Measurements from ENCODE around the gene CSDE1.
A peak's percentile ranks its signal among the peaks of the same experiment; 100 is the strongest.

The CSDE1 gene

GRCh38 chr1:114750780-114751179, 7.0 kb downstream of the CSDE1 start:
- DNase-seq (ENCODE audit: low read depth in 3 of 3, low spot score in 1 of 3) = no peak

- no peak for DNase-seq (ENCODE audit: low read depth in 3 of 3, low spot score in 1 of 3)
Measured at GRCh38 chr1:114749835-114750234, 7.9 kb downstream of the CSDE1 start.

- no peak for DNase-seq (ENCODE audit: low read depth in 3 of 3, low spot score in 1 of 3)
Measured at GRCh38 chr1:114746450-114747121, 11.2 kb downstream of the CSDE1 start.

GRCh38 chr1:114745291-114745690, 12.5 kb downstream of the CSDE1 start:
- DNase-seq (ENCODE audit: low read depth in 3 of 3, low spot score in 1 of 3) = no peak

DNA sequence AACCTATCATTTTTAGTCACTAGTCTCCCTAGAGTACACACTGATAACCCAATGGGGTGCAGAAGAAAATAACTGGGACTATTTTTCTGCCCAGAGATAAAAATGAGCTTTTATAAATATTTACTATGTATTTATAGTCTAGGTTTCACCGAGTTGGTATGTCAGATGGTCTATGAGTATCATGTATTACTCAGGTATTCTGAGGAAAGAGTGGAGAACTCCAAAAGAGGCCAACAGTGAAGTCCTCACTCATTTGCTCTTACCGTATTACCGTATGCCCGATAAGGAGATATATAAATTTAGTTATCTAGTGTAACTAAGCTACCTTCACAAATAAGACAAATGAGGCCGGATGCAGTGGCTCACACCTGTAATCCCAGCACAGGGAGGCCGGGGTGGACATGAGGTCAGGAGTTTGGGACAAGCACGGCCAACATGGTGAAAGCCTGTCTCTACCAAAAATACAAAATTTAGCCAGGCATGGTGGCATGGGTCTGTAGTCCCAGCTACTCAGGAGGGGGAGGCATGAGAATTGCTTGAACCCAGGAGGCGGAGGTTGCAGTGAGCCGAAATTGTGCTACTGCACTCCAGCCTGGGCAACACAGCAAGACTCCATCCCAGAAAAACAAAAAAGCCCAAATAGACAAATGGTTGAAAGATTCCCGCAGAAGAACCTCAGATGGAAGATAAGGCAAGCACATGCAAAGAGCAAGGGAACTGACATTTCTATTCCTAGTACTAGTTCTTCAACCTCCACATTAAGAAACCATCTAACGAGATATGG, 15.6 kb downstream of the CSDE1 start:
- DNase-seq (ENCODE audit: low read depth in 3 of 3, low spot score in 1 of 3) = no peak

DNA sequence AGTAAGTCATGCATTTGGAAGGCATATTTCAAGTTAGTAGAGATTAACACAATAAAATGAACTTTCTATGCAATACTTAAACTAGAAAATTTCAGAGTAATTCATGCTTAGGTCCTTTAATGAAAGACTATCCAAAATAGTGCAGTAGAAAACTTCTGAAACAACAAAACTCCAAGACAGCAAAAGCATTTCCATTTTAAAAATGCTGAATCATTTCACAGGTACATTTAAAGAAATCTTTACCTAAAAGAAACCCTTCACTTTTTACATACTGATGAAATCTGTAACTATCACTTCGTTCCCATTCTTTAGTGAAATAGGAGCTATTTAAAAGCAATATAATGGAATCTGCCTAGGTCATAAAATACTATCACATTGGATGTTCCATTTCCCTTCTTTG, 17.5 kb downstream of the CSDE1 start:
- no peak for DNase-seq (ENCODE audit: low read depth in 3 of 3, low spot score in 1 of 3)

DNA sequence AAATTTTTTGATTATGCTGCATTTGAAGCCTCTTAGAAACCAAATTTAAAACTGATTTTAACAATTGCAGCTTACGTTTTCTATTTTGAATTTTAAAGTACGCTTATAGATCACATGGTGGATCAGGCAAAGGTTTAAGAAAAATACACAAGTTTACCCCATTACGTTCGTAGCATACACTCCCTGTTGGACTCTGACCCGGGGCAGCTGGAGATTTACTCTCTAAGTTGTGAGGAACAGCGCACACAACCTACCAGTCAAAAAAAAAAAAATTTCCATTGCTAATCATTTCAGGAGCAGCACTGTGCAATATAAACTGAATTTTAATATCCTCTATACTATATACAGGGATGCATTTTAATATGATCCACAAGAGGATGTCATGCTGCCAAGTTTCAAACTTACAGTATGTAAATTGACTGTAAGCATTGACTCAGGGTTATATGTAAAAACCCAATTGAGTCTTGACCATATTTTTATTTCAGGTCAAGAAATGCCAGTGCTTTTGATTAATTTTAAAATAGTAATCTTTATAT, 20.4 kb downstream of the CSDE1 start:
- no peak for DNase-seq (ENCODE audit: low read depth in 3 of 3, low spot score in 1 of 3)

DNA sequence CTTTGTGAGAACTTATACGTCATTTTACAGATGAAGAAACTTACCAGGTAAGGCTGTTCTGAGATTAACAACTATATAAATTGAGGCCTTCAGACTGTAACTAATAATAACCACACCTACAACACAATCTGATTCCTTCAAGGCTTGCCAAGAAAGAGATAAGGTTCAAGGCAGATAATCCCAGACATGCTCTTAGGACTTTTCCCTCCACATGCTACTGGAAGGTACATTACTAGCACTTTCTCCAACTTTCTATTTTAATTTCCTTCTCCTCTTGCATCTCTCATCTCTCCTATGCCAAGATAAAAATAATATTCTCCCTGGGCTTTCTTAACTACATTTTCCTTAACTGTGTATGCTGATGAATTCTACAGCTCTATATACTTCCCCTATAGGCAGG, 22.3 kb downstream of the CSDE1 start:
- no peak for DNase-seq (ENCODE audit: low read depth in 3 of 3, low spot score in 1 of 3)

- no peak for DNase-seq (ENCODE audit: low read depth in 3 of 3, low spot score in 1 of 3)
Measured at GRCh38 chr1:114729782-114730181, 28.0 kb downstream of the CSDE1 start.

- no peak for DNase-seq (ENCODE audit: low read depth in 3 of 3, low spot score in 1 of 3)
Measured at GRCh38 chr1:114728553-114728952, 29.2 kb downstream of the CSDE1 start.

DNA sequence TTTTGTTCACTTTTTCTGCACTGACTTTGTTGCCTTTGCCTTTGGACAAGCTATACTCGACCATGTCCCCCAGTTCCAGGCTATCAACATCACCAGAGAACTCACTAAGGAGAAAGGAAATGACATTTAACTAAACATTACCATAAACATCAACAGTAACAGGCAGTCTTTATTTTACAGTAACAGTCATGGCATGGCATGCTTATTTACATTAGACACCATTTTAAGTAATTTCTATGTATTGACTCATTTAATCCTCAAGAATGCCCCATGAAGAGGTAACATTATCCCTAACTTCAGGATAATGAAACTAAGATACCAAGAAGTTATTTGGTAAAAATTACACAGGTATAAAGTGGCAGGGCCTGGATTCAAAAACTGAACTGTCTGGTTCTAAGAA, 32.6 kb downstream of the CSDE1 start:
- no peak for DNase-seq (ENCODE audit: low read depth in 3 of 3, low spot score in 1 of 3)

DNA sequence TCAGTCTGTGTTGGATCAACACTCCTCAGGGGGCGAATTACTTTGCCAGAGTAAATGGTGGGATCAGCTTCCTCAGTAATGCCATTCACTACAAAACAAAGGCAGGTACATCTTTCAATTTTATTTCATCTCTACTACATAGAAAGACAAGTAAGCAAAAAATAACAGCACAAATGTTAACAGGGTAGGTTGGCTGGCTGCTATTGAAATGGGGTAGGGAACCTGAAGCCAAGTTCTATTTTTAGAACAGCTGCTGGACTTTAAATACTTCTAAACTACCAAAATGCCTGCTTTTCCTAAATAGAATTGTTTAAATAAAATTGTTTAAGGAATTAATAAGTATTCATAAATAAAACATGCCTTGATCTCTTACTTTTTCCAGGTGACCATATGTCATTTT, 33.9 kb downstream of the CSDE1 start:
- no peak for DNase-seq (ENCODE audit: low read depth in 3 of 3, low spot score in 1 of 3)

DNA sequence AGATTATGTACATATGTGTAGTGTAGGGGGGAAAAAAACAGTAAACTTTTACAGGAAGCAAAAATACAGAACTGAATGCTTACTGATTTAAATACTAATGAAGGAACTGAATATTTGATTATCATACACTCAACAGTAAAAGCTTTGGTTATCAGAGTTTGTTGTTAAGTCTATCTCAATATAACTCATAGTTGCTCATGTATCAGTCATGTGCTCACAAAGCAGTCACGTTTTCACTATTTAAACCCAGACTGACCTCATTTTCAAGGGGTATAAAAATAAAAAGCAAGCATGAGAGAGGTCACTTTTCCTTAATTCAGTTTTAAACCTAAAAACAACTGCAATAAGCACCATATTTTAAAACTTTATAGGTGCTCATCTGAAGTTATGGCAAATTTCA, 34.3 kb downstream of the CSDE1 start:
- no peak for DNase-seq (ENCODE audit: low read depth in 3 of 3, low spot score in 1 of 3)

DNA sequence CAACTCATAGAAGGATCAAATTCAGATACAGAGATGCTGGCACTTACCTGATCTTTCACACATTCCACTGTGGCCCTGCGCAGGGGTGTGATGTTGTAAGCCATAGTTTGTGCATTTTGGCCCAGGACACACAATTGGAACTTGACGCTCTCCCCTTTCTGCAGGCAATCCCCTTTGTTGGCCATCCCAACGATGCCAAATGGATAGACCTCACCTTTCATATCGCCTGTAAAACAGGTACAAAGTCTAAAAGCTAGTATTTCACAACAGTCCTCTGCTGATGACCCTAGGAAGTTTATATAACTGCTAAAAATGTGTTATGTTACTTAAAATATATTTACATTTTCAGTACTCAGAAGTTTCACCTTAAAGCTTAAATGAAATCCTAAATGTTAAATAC, 37.3 kb downstream of the CSDE1 start:
- DNase-seq (ENCODE audit: low read depth in 3 of 3, low spot score in 1 of 3) = no peak

- DNase-seq (ENCODE audit: low read depth in 3 of 3, low spot score in 1 of 3) = no peak
Measured at GRCh38 chr1:114719424-114719787, 38.4 kb downstream of the CSDE1 start.

DNA sequence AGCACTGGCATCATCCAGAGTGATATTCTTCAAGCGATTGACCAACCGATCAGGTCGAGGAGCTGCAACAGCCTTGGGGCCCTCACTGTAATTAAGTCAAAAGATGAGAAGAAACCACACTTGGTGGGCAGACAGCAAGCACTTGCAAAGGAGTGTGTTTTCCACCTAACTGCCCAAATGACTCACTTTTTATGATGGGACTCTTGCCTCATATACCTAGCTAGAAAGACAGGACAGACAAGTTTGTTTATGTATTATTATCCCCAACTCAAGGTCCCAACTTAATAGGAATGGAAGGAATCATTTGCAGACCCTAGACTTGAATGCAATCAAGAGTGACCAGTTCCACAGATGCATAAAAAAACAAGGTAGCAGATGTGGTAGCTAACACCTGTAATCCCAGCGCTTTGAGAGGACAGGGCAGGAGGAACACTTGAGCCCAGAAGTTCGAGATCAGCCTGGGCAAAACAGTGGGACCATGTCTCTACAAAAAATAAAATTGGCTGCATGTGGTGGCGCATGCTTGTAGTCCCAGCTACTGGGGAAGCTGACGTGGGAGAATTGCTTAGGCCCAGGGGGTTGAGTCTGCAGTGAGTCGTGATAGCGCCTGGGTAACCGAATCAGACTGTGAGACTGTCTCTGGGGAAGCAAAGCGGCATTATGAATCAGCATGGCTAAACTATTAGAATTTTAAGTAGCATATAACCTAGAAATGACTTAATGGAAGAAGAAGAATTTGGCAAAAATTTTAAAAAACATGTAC, 38.9 kb downstream of the CSDE1 start:
- no peak for DNase-seq (ENCODE audit: low read depth in 3 of 3, low spot score in 1 of 3)

DNA sequence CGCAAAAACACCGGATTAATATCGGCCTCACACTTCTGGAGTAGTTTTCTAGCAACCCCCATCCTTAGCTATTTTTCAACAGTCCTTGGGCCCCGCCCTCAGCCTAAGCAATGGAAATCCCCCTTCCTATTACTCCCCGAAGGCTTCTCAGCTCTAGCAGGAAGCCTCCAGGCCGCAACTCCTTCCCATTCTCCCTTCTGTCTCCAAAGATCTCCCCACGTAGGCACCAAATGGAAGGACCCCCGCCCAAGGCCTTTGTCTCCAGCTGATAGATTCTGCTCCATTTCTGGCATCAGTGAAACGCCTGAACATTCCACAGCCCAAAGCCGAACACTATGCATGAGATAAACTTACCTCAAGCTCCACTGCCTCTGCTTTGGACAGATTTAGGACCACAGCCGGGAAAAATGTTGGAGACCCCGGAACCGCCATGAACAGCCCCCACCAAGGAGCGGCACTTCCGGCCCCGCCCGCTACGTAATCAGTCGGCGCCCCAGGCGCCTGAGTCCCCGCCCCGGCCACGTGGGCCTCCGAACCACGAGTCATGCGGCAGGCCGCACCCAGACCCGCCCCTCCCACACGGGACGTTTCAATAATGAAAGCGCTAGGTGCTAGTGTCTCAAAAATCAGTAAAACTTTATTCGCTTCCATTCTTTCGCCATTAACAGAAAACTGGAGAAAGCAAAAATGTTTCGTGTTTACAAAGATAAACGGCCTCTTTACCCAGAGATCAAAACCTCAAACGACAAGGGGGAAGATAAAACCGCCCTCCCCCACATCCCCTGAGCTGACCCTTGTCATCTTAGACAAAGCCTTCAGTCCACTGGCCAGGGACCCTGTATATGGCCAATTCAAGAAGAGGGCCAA, 41.2 kb downstream of the CSDE1 start, which contains the start of gene NRAS:
NRAS (minus strand) TSS at position 468 of the 867 bp plus-strand sequence. CDS start 611 bp downstream, outside the sequence.
- peak; percentile 81 to 95 (median 88) for DNase-seq (ENCODE audit: low read depth in 3 of 3, low spot score in 1 of 3)

DNA sequence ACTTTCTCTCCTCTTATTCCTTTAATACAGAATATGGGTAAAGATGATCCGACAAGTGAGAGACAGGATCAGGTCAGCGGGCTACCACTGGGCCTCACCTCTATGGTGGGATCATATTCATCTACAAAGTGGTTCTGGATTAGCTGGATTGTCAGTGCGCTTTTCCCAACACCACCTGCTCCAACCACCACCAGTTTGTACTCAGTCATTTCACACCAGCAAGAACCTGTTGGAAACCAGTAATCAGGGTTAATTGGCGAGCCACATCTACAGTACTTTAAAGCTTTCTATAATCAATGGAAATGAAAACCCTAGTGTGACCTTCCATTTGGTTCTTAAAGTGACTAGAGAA, 41.9 kb downstream of the CSDE1 start:
- DNase-seq (ENCODE audit: low read depth in 3 of 3, low spot score in 1 of 3) = no peak

DNA sequence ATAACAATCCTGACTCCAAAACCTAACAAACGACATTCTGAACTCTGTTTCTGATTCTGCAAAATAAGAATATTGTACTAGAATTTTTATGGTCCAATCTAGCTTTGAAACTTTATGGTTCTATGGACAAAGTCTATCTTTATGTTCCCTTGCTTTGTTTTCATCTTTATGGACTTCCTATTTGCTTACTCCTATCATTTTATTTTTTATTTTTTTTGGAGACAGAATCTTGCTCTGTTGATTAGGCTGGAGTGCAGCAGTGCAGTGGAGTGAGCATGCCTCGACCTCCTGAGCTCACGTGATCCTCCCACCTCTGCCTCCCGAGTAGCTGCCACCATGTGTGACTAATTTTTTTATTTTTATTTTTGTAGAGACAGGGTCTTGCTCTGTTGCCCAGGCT, 44.8 kb downstream of the CSDE1 start:
- DNase-seq (ENCODE audit: low read depth in 3 of 3, low spot score in 1 of 3) = no peak

DNA sequence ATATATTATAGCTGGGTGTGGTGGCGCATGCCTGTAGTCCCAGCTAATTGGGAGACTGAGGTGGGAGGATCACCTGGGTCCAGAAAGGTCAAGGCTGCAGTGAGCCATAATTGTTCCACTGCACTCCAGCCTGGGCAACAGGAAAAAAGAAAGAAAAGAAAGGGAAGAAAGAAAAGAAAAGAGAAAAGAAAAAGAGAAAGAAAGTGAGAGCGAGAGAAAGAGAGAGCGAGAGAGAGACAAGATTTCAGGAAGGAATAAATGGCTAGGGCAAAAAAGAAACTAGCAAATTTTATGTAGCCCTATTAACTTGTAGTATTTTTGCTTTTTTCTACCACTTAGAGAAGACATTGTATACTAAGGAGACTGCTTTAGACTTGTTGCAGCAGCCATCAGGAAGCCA, 47.4 kb downstream of the CSDE1 start:
- DNase-seq (ENCODE audit: low read depth in 3 of 3, low spot score in 1 of 3) = no peak

- DNase-seq (ENCODE audit: low read depth in 3 of 3, low spot score in 1 of 3) = no peak
Measured at GRCh38 chr1:114707604-114708003, 50.2 kb downstream of the CSDE1 start.
